H1 (cell line): ENCODE results near the gene PPP1R14C. TPM values are rescaled to one million over a fixed set of nuclear protein-coding genes. Genes with fewer than 3 reads are reported as not detected.

Experiments
- FOSL1 ChIP-seq: IDR thresholded peaks from 2 replicates; pipeline ENCODE4 v1.6.1; 2011; ENCODE audit warnings: mild to moderate bottlenecking, low read depth, low read length, moderate library complexity; ENCODE audit not compliant: insufficient read depth
- polyA plus RNA-seq, 7 experiments: library from polyadenylated mRNA; depleted of rRNA in 3 of 7; stranded (reverse) in 5 of 7; unstranded in 2 of 7; fragments of >200 nt in 5 of 7; fragments of 200-250 nt in 2 of 7; gene quantifications; 1 replicate in 5 of 7; 2 replicates in 1 of 7; 4 replicates in 1 of 7; pipeline versions ENCODE4 v1.2.1 to v1.2.3, GENCODE V29; 2011 to 2013; ENCODE audit warnings: missing spikeins in 2 of 7, mixed read lengths in 2 of 7
- total RNA-seq: library from RNA; stranded (reverse); fragmentation: NEBNext Ultra II Directional; extraction: Animal tissue kit (Norgen Biotek cat#: 25700); gene quantifications from 2 replicates; pipeline ENCODE4 v1.2.1, GENCODE V29; 2021

The PPP1R14C gene
- total and polyA plus RNA-seq, 2 of the 8 experiments (the other 6 are each of a cell fraction or from before 2014, with no cell fraction given) = 0.30 to 0.61 TPM

DNA sequence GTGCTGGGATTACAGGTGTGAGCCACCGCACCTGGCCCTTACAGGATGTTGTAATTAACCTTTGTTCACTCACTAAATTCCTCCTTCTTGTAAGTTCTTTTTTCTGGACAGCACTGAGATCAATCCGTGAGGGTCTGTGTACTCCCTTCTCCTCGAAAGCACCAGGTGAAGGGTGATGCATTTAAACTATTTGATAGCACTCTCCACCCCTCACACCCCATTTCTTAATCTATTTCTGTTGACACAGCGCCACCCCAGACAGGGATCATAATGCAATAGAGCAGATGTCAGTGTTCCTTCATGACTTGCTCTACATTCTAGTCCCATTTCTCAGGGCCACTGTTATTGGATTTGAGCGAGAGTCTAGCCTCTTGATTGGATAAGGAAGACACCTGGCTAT, 46.3 kb downstream of the PPP1R14C start (continued):
- TF ChIP-seq FOSL1 = no peak
